ENCODE results near the gene SKP1. TPM values are rescaled to one million over a fixed set of nuclear protein-coding genes. Genes with fewer than 3 reads are reported as not detected.

The SKP1 gene
- total RNA-seq, 1 experiment from 2014 or later, result 82.2 TPM

- peak; percentile 90 for DNase-seq (ENCODE audit: low spot score)
These were observed 62.6 kb downstream of the SKP1 start, which contains the start of gene TCF7 for GRCh38 chr5:134113902-134114875. Gene TCF7, plus strand, starts transcription at chr5:134114681. Its CDS starts 226 bp downstream, at chr5:134114907.

GRCh38 chr5:134113363-134113889, 63.3 kb downstream of the SKP1 start:
- no peak for DNase-seq (ENCODE audit: low spot score)

GRCh38 chr5:134112726-134113362, 63.9 kb downstream of the SKP1 start:
- no peak for DNase-seq (ENCODE audit: low spot score)

GRCh38 chr5:134111741-134112647, 64.8 kb downstream of the SKP1 start:
- DNase-seq (ENCODE audit: low spot score), result peak; percentile 32

GRCh38 chr5:134110382-134110781, 66.4 kb downstream of the SKP1 start:
- DNase-seq (ENCODE audit: low spot score), result no peak

- no peak for DNase-seq (ENCODE audit: low spot score)
These were observed 69.0 kb downstream of the SKP1 start for GRCh38 chr5:134107779-134108178.

GRCh38 chr5:134106991-134107701, 69.6 kb downstream of the SKP1 start:
- DNase-seq (ENCODE audit: low spot score), result no peak

GRCh38 chr5:134103998-134104654, 72.6 kb downstream of the SKP1 start:
- no peak for DNase-seq (ENCODE audit: low spot score)

- DNase-seq (ENCODE audit: low spot score), result no peak
These were observed 73.4 kb downstream of the SKP1 start for GRCh38 chr5:134103397-134103796.

GRCh38 chr5:134101686-134102439, 74.9 kb downstream of the SKP1 start:
- peak; percentile 61 for DNase-seq (ENCODE audit: low spot score)

GRCh38 chr5:134100283-134101091, 76.3 kb downstream of the SKP1 start:
- no peak for DNase-seq (ENCODE audit: low spot score)

GRCh38 chr5:134099939-134100282, 76.8 kb downstream of the SKP1 start:
- no peak for DNase-seq (ENCODE audit: low spot score)

GRCh38 chr5:134099288-134099872, 77.4 kb downstream of the SKP1 start:
- DNase-seq (ENCODE audit: low spot score), result no peak

Small RNAs within 50 kb of the gene (small RNA-seq; reads per million reads assigned to genes)
- gene MIR3661, result not detected

Other genes with a start within 250 kb of the SKP1 start
- 25.0 and 32.2 TPM in 2 replicates for gene C5orf15, start 208.3 kb downstream of the SKP1 start, total RNA-seq (2014; rRNA removed; shearing (Covaris generic))
- 116 and 129 TPM in 2 replicates for gene VDAC1, start 172.0 kb downstream of the SKP1 start, total RNA-seq (2014; rRNA removed; shearing (Covaris generic))
- gene TCF7, start 62.3 kb downstream of the SKP1 start, total RNA-seq (2014; rRNA removed; shearing (Covaris generic)), result 23.8 and 28.5 TPM in 2 replicates
- 212 and 215 TPM in 2 replicates for gene PPP2CA, start 49.1 kb upstream of the SKP1 start, total RNA-seq (2014; rRNA removed; shearing (Covaris generic))
- not detected in 2 replicates for gene CDKL3, start 190.2 kb upstream of the SKP1 start, total RNA-seq (2014; rRNA removed; shearing (Covaris generic))
- gene UBE2B, start 194.6 kb upstream of the SKP1 start, total RNA-seq (2014; rRNA removed; shearing (Covaris generic)), result 11.5 and 42.0 TPM in 2 replicates
- 33.4 and 36.5 TPM in 2 replicates for gene CDKN2AIPNL, start 234.9 kb upstream of the SKP1 start, total RNA-seq (2014; rRNA removed; shearing (Covaris generic))